PC-3 (cell line): ENCODE measurements around the gene ARFGAP1. TPM values are rescaled to one million over a fixed set of nuclear protein-coding genes. Genes with fewer than 3 reads are reported as not detected.

Experiments
- ATAC-seq: fragments of 200-7000 bp; cut with Tn5 transposase; 2 replicates; pipeline ENCODE4 v1.9.1; 2020; ENCODE audit warnings: mild to moderate bottlenecking, moderate library complexity
- BruUV-seq: library from RNA; stranded (reverse); fragments of 400-500 nt; replicated peaks from 2 replicates; lab custom pipeline; 2021; lab: Mats Ljungman, UMichigan
- CTCF ChIA-PET: fragments of 300-600 bp; sonication (Branson Sonifier 250); formaldehyde crosslinking; loops from one replicate; lab custom pipeline; 2022; ENCODE audit warnings: antibody characterized with exemption; lab: Charles Lee
- POLR2A ChIA-PET: fragments of 300-600 bp; sonication (Branson Sonifier 250); formaldehyde crosslinking; loops from one replicate; lab custom pipeline; 2022; ENCODE audit warnings: antibody characterized with exemption; ENCODE audit not compliant: unreplicated experiment; lab: Charles Lee
- DNase-seq: peaks from one replicate; pipeline ENCODE4 v3.0.0-alpha.2; 2015
- H2AFZ ChIP-seq: fragments of 300-600 bp; sonication (generic); 2 replicates; pipeline ENCODE4 v1.6.0; 2016; ENCODE audit warnings: antibody characterized with exemption, low read length
- H3F3A ChIP-seq: fragments of 300-600 bp; sonication (generic); one replicate; pipeline ENCODE4 v1.6.0; 2017; ENCODE audit warnings: antibody characterized with exemption, low read length, control low read depth, mild to moderate bottlenecking; ENCODE audit not compliant: unreplicated experiment
- H3K27ac ChIP-seq: fragments of 300-600 bp; sonication (generic); 2 replicates; pipeline ENCODE4 v1.5.1; 2016; ENCODE audit warnings: mild to moderate bottlenecking, low read length
- H3K27me3 ChIP-seq: fragments of 300-600 bp; sonication (generic); 2 replicates; pipeline ENCODE4 v1.6.1; 2016; ENCODE audit warnings: low read length, mixed read lengths
- H3K36me3 ChIP-seq: fragments of 300-600 bp; sonication (generic); 2 replicates; pipeline ENCODE4 v1.6.1; 2016; ENCODE audit warnings: low read depth, mixed run types, low read length, mixed read lengths
- H3K4me1 ChIP-seq: fragments of 300-600 bp; sonication (generic); 2 replicates; pipeline ENCODE4 v1.5.1; 2016; ENCODE audit warnings: low read length; ENCODE audit not compliant: insufficient read depth
- H3K4me2 ChIP-seq: fragments of 300-600 bp; sonication (generic); 2 replicates; pipeline ENCODE4 v1.6.0; 2016; ENCODE audit warnings: low read length
- H3K4me3 ChIP-seq: fragments of 300-600 bp; sonication (generic); 2 replicates; pipeline ENCODE4 v1.5.1; 2016; ENCODE audit warnings: mild to moderate bottlenecking, low read length, mixed read lengths
- H3K79me2 ChIP-seq: fragments of 300-600 bp; sonication (generic); 2 replicates; pipeline ENCODE4 v1.6.1; 2017; ENCODE audit warnings: low read length, mixed read lengths
- H3K9ac ChIP-seq: fragments of 300-600 bp; sonication (generic); 2 replicates; pipeline ENCODE4 v1.6.0; 2016; ENCODE audit warnings: mild to moderate bottlenecking, low read length
- H3K9me2 ChIP-seq: fragments of 300-600 bp; sonication (generic); replicated peaks from 2 replicates; pipeline ENCODE4 v1.6.1; 2016; ENCODE audit warnings: mixed run types, low read length, mixed read lengths
- H3K9me3 ChIP-seq: fragments of 300-600 bp; sonication (generic); 2 replicates; pipeline ENCODE4 v1.6.1; 2016; ENCODE audit warnings: low read length, mixed read lengths
- H4K20me1 ChIP-seq: fragments of 300-600 bp; sonication (generic); 2 replicates; pipeline ENCODE4 v1.6.1; 2016; ENCODE audit warnings: low read length, mixed read lengths
- EZH2 ChIP-seq: fragments of 300-600 bp; sonication (generic); IDR thresholded peaks from one replicate; pipeline ENCODE4 v1.6.1; 2017; ENCODE audit warnings: antibody characterized with exemption, mild to moderate bottlenecking, low read length; ENCODE audit not compliant: unreplicated experiment
- EZH2phosphoT487 ChIP-seq: fragments of 300-600 bp; sonication (generic); IDR thresholded peaks from 2 replicates; pipeline ENCODE4 v1.6.1; 2018; ENCODE audit warnings: mild to moderate bottlenecking, antibody characterized with exemption, low read length, borderline replicate concordance
- intact Hi-C: fragments of 100-400 bp; cut with micrococcal nuclease; formaldehyde crosslinking; loops from 2 replicates; pipeline ENCODE4 v1.9.0; 2023
- total RNA-seq: library from RNA; depleted of rRNA; stranded (reverse); fragments of >200 nt; gene quantifications from 2 replicates; pipeline ENCODE4 v1.2.3, GENCODE V29; 2014
- TF ChIP-seq, protein P1 (sequence below): fragments of 300-600 bp; sonication (generic); conservative IDR thresholded peaks from 2 replicates; pipeline ENCODE4 v1.5.1; 2017; ENCODE audit warnings: antibody characterized with exemption, low read depth, mild to moderate bottlenecking, low read length

The ARFGAP1 gene
- total RNA-seq, 1 experiment from 2014 or later = 75.6 TPM

DNA sequence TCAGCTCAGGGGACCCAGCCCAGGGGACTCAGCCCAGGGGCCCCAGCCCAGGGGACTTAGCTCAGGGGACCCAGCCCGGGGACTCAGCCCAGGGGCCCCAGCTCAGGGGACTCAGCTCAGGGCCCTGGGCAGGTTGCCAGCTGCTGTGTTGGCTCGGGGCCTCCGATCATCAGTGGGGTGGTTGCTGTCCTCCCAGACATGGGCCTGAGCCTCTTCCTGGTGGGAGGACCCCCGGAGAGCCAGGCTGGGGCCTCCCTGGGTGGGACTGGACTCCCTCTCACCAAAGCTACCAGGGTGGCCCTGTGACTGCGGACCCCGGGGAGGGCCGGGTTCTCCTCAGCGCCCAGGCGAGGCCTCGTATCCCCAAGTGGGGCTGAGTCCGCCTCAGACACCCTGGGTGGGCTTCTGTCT lies 24.8 kb downstream of the ARFGAP1 start:
- POLR2A ChIA-PET = no interaction called here

DNA sequence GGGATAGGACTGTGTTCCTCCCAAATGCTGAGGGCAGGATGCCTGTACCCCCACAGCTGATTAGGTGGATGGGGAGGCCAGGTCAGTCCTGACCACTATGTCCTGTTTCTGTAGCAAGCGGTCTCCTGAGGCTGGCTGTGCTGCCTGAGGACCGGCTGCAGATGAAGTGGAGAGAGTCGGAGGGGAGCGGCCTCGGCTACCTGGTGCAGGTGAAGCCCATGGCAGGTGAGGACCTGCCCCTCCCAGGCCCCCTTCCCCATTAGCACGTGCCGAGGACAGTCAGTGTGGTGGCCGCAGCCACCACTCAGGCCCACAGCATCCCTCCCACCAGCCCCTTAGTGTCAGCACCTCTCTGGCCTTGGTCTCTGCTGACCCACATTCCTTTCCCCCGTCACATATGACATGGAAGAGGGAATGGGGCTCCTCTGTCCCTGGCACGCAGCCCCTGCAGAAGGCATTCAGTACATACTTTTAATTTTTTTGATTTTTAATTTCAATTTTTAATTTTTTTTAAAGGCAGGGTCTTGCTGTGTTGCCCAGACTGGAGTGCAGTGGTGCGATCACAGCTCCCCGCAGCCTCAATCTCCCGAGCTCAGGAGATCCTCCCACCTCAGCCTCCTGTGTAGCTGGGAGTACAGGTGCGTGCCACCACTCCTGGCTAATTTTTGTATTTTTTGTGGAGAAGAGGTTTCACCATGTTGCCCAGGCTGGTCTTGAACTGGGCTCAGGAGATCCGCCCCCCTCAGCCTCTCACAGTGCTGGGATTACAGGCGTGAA lies 25.4 kb downstream of the ARFGAP1 start:
- ChIA-PET POLR2A (no interaction called here), CTCF (no interaction called here)
- no peaks in the 10 kb centered on the region for H3K4me1 ChIP-seq
- H3K9me3 ChIP-seq = no peaks in the 10 kb centered on the region
- no TSS peak for BruUV-seq
- H3K9ac ChIP-seq = no peak overlapping the region
- ATAC-seq = no peak
- no peaks in the 10 kb centered on the region for H3K79me2 ChIP-seq
- intact Hi-C loops = no loop called here
- no peak overlapping the region for H3K4me2 ChIP-seq
- no peaks in the 10 kb centered on the region for H4K20me1 ChIP-seq
- H2AFZ ChIP-seq = no peak overlapping the region
- no peaks in the 10 kb centered on the region for H3K36me3 ChIP-seq
- H3K27me3 ChIP-seq = peaks cover 59% of the 10 kb centered on the region
- no peaks in the 10 kb centered on the region for H3F3A ChIP-seq
- no peak for DNase-seq
- H3K4me3 ChIP-seq = no peak overlapping the region
- H3K27ac ChIP-seq = no peak overlapping the region
- no peaks in the 10 kb centered on the region for H3K9me2 ChIP-seq
- TF ChIP-seq EZH2 = no peak
- no peak for TF ChIP-seq EZH2phosphoT487
- TF ChIP-seq, protein P1, sequence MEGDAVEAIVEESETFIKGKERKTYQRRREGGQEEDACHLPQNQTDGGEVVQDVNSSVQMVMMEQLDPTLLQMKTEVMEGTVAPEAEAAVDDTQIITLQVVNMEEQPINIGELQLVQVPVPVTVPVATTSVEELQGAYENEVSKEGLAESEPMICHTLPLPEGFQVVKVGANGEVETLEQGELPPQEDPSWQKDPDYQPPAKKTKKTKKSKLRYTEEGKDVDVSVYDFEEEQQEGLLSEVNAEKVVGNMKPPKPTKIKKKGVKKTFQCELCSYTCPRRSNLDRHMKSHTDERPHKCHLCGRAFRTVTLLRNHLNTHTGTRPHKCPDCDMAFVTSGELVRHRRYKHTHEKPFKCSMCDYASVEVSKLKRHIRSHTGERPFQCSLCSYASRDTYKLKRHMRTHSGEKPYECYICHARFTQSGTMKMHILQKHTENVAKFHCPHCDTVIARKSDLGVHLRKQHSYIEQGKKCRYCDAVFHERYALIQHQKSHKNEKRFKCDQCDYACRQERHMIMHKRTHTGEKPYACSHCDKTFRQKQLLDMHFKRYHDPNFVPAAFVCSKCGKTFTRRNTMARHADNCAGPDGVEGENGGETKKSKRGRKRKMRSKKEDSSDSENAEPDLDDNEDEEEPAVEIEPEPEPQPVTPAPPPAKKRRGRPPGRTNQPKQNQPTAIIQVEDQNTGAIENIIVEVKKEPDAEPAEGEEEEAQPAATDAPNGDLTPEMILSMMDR = no peak

More for the DNA sequence above, 24.8 kb downstream of the ARFGAP1 start:
- H3K27me3 ChIP-seq = peaks cover 57% of the 10 kb centered on the region
- CTCF ChIA-PET = no interaction called here
- H3K9ac ChIP-seq = no peak overlapping the region
- no peak overlapping the region for H3K27ac ChIP-seq
- H3F3A ChIP-seq = no peaks in the 10 kb centered on the region
- DNase-seq (no peak), ATAC-seq (no peak)
- H3K9me2 ChIP-seq = no peaks in the 10 kb centered on the region
- no peak overlapping the region for H3K4me2 ChIP-seq
- no peaks in the 10 kb centered on the region for H4K20me1 ChIP-seq
- no peaks in the 10 kb centered on the region for H3K79me2 ChIP-seq
- H3K36me3 ChIP-seq = no peaks in the 10 kb centered on the region
- no peaks in the 10 kb centered on the region for H3K4me1 ChIP-seq
- TF ChIP-seq EZH2phosphoT487 (no peak), EZH2 (no peak)
- TF ChIP-seq, protein P1 = no peak
- no peak overlapping the region for H2AFZ ChIP-seq
- intact Hi-C loops = no loop called here
- H3K4me3 ChIP-seq = no peak overlapping the region
- no TSS peak for BruUV-seq
- no peaks in the 10 kb centered on the region for H3K9me3 ChIP-seq

DNA sequence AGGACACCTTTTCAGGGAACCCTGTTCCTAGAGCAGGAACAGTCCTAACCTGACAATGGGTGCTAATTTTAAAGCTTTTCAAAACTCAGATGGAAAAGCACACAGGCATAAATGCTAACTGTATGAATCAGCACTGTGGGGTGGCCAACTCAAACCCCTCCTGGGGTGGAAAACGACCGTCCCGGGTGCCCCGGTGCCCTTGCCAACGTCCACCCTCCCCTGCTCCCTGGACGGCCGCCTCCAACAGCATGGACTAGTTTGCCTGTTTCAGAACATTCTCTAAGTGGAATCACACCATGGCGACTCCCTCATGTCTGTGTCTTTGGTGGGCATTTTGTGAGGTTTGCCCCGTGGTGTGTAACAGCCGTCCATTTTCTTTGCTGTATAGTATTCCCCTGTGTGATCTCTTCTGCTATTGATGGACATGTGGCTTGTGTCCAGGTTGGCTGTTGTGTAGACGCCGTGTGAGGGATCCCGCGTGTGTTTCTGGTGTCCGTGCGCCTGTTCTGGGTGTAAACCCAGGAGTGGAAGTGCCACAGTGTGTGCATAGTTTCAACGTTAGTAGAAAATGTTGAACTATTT lies 26.2 kb downstream of the ARFGAP1 start:
- BruUV-seq = no TSS peak
- TF ChIP-seq EZH2 (no peak), EZH2phosphoT487 (no peak)
- TF ChIP-seq, protein P1 = no peak
- Histone ChIP-seq H3K79me2 (no peaks in the 10 kb centered on the region), H3K36me3 (no peaks in the 10 kb centered on the region), H3K9me2 (no peaks in the 10 kb centered on the region), H3K9ac (no peak overlapping the region), H3K4me3 (no peak overlapping the region), H3K4me1 (no peaks in the 10 kb centered on the region), H3K27me3 (peaks cover 60% of the 10 kb centered on the region), H2AFZ (no peak overlapping the region), H3F3A (no peaks in the 10 kb centered on the region), H4K20me1 (no peaks in the 10 kb centered on the region), H3K9me3 (no peaks in the 10 kb centered on the region), H3K27ac (no peak overlapping the region), H3K4me2 (no peak overlapping the region)
- ChIA-PET CTCF (no interaction called here), POLR2A (no interaction called here)
- intact Hi-C loops = no loop called here
- DNase-seq (no peak), ATAC-seq (no peak)
